Measurements from ENCODE around the gene SUPT6H.

- peak; percentile 42; the same call in 1 of the 2 replicates for TF ChIP-seq ELF4 (IDR thresholded peaks at IDR 0.05)
- no peak for TF ChIP-seq FOXK2 (IDR thresholded peaks at IDR 0.05)
- no peak for TF ChIP-seq CTBP1 (IDR thresholded peaks at IDR 0.05; ENCODE audit: borderline replicate concordance)
- no peak for TF ChIP-seq SP1 (IDR thresholded peaks at IDR 0.05)
Observed at GRCh38 chr17:28661635-28662526, at the start of gene SUPT6H, which contains the start of gene SDF2.
